T-helper 9 cell (primary cell): ENCODE data around the gene TAS2R4.
"Not testable (repeated sequence)": the region's sequence is repeated elsewhere in the genome, so short reads cannot be mapped to it uniquely, and the experiment has no call there.

Experiments used
- DNase-seq: peaks from one replicate; pipeline ENCODE4 v3.0.0-alpha.2; 2020
- total RNA-seq, 2 donors: gene quantifications; one replicate each; lab custom pipeline; 2026; lab: John Stamatoyannopoulos, UW

The TAS2R4 gene
- 0 to 2.2 reads per million in 2 donors for total RNA-seq

GRCh38 chr7:141776374-141776773 lies at the start of gene TAS2R4:
TAS2R4 (plus strand) TSS chr7:141776674; CDS start chr7:141778489, 1,815 bp downstream.
- no peak for DNase-seq

GRCh38 chr7:141729020-141729419 lies 47.5 kb upstream of the TAS2R4 start:
- DNase-seq = no peak

- DNase-seq = no peak
Measured at GRCh38 chr7:141731476-141732149, 44.9 kb upstream of the TAS2R4 start.

- DNase-seq = peak; percentile 6
Measured at GRCh38 chr7:141737118-141737835, 39.2 kb upstream of the TAS2R4 start.

GRCh38 chr7:141737836-141738591 lies 38.5 kb upstream of the TAS2R4 start, which contains the start of gene SSBP1:
SSBP1 (plus strand) TSS chr7:141738358; CDS start chr7:141739167, 809 bp downstream.
- DNase-seq = peak; percentile 80

GRCh38 chr7:141738592-141739013 lies 37.9 kb upstream of the TAS2R4 start:
- DNase-seq = no peak

- no peak for DNase-seq
Measured at GRCh38 chr7:141739250-141739649, 37.2 kb upstream of the TAS2R4 start.

- DNase-seq = no peak
Measured at GRCh38 chr7:141742229-141742628, 34.2 kb upstream of the TAS2R4 start.

GRCh38 chr7:141744131-141744530 lies 32.3 kb upstream of the TAS2R4 start:
- DNase-seq = no peak

- no peak for DNase-seq
Measured at GRCh38 chr7:141748396-141748795, 28.1 kb upstream of the TAS2R4 start.

GRCh38 chr7:141751904-141752303 lies 24.6 kb upstream of the TAS2R4 start:
- DNase-seq = not testable (repeated sequence)

- DNase-seq = no peak
Measured at GRCh38 chr7:141752634-141753033, 23.8 kb upstream of the TAS2R4 start.

- DNase-seq = no peak
Measured at GRCh38 chr7:141754939-141755338, 21.5 kb upstream of the TAS2R4 start.

- no peak for DNase-seq
Measured at GRCh38 chr7:141763797-141764196, 12.7 kb upstream of the TAS2R4 start, which contains the start of gene TAS2R3. TAS2R3 (plus strand) TSS chr7:141764097; CDS start chr7:141764159, 62 bp downstream.

- DNase-seq = not testable (repeated sequence)
Measured at GRCh38 chr7:141770083-141770583, 6.3 kb upstream of the TAS2R4 start.

- DNase-seq = no peak
Measured at GRCh38 chr7:141785706-141786552, 9.5 kb downstream of the TAS2R4 start.

- no peak for DNase-seq
Measured at GRCh38 chr7:141788296-141788695, 11.8 kb downstream of the TAS2R4 start.

- no peak for DNase-seq
Measured at GRCh38 chr7:141789917-141790316, 13.4 kb downstream of the TAS2R4 start, which contains the start of gene TAS2R5. TAS2R5 (plus strand) TSS chr7:141790217; CDS start chr7:141790362, 145 bp downstream.

- DNase-seq = no peak
Measured at GRCh38 chr7:141792526-141792925, 16.1 kb downstream of the TAS2R4 start.

- DNase-seq = no peak
Measured at GRCh38 chr7:141820067-141820466, 43.6 kb downstream of the TAS2R4 start.

- DNase-seq = not testable (repeated sequence)
Measured at GRCh38 chr7:141822432-141822831, 46.0 kb downstream of the TAS2R4 start.
